H1 (cell line): Measurements from ENCODE around the gene TOP3A.
A peak's percentile ranks its signal among the peaks of the same experiment; 100 is the strongest.

Experiments used
- CHD2 ChIP-seq: IDR thresholded peaks from 2 replicates; pipeline ENCODE4 v1.6.1; 2012; ENCODE audit warnings: low read length, improper control_type of control experiment
- CTCF ChIP-seq, 3 experiments: IDR thresholded peaks; 1 replicate in 2 of 3; 2 replicates in 1 of 3; pipeline versions ENCODE4 v1.5.1 to v1.6.1; 2011; ENCODE audit warnings: low read length in 3 of 3, mild to moderate bottlenecking in 3 of 3, inconsistent platforms in 2 of 3, low read depth in 1 of 3, moderate library complexity in 1 of 3; ENCODE audit not compliant: insufficient read depth in 1 of 3; ENCODE audit errors: control extremely low read depth in 1 of 3
- E2F6 ChIP-seq: IDR thresholded peaks from 2 replicates; pipeline ENCODE4 v1.6.1; 2012; ENCODE audit warnings: inconsistent platforms
- EGR1 ChIP-seq: IDR thresholded peaks from 2 replicates; pipeline ENCODE4 v1.6.1; 2011; ENCODE audit warnings: low read depth, low read length, borderline replicate concordance
- EZH2 ChIP-seq: fragments of 200-600 bp; sonication (generic); IDR thresholded peaks from 2 replicates; pipeline ENCODE4 v1.7.1; 2012; ENCODE audit warnings: low read depth, mild to moderate bottlenecking, moderate library complexity, low read length, inconsistent platforms; ENCODE audit not compliant: severe bottlenecking
- GTF2F1 ChIP-seq: IDR thresholded peaks from 2 replicates; pipeline ENCODE4 v1.6.1; 2012; ENCODE audit warnings: low read depth, low read length, improper control_type of control experiment, borderline replicate concordance
- MAX ChIP-seq: IDR thresholded peaks from 2 replicates; pipeline ENCODE4 v1.6.1; 2012; ENCODE audit warnings: inconsistent platforms
- POLR2AphosphoS5 ChIP-seq: IDR thresholded peaks from 2 replicates; pipeline ENCODE4 v1.6.1; 2011; ENCODE audit warnings: low read depth, low read length
- POU5F1 ChIP-seq: IDR thresholded peaks from 2 replicates; pipeline ENCODE4 v1.6.1; 2011; ENCODE audit warnings: low read depth, mild to moderate bottlenecking, low read length, moderate library complexity
- RFX5 ChIP-seq: IDR thresholded peaks from 2 replicates; pipeline ENCODE4 v1.6.1; 2011; ENCODE audit warnings: low read depth, low read length, improper control_type of control experiment, borderline replicate concordance
- SP1 ChIP-seq: IDR thresholded peaks from 2 replicates; pipeline ENCODE4 v1.6.1; 2011; ENCODE audit warnings: low read depth, low read length
- SUZ12 ChIP-seq: fragments of 200-600 bp; sonication (generic); IDR thresholded peaks from 2 replicates; pipeline ENCODE4 v1.6.1; 2012; ENCODE audit warnings: mild to moderate bottlenecking, inconsistent platforms, low read length, moderate library complexity, mixed read lengths
- TCF12 ChIP-seq: IDR thresholded peaks from 2 replicates; pipeline ENCODE4 v1.6.1; 2011; ENCODE audit warnings: low read depth, mild to moderate bottlenecking, low read length

- TF ChIP-seq POU5F1 (no peak), POLR2AphosphoS5 (peak; percentile 8; the same call in 1 of the 2 replicates), EGR1 (no peak), CTCF (IDR thresholded peaks at IDR 0.05; ENCODE audit: control extremely low read depth in 1 of 3, insufficient read depth in 1 of 3, low read depth in 1 of 3, low read length in 3 of 3) (no peak), RFX5 (no peak), GTF2F1 (no peak), TCF12 (no peak), MAX (no peak), EZH2 (no peak), SUZ12 (no peak), CHD2 (no peak), E2F6 (no peak), SP1 (no peak)
These were observed 44.5 kb downstream of the TOP3A start for GRCh38 chr17:18270046-18270931.
